GM23248 (cell line): ENCODE measurements around the gene HTR4. TPM values are rescaled to one million over a fixed set of nuclear protein-coding genes. Genes with fewer than 3 reads are reported as not detected.

ENCODE experiments used
- DNase-seq: peaks from one replicate; pipeline ENCODE4 v3.0.0-alpha.2; 2015
- H2AFZ ChIP-seq: fragments of 200-600 bp; sonication (generic); 2 replicates; pipeline ENCODE4 v1.6.1; 2016; ENCODE audit warnings: antibody characterized with exemption
- H3F3A ChIP-seq: fragments of 200-600 bp; sonication (generic); 2 replicates; pipeline ENCODE4 v1.6.1; 2016; ENCODE audit warnings: mild to moderate bottlenecking, antibody characterized with exemption, mixed run types; ENCODE audit not compliant: insufficient read depth
- H3K27ac ChIP-seq: fragments of 200-600 bp; sonication (generic); 2 replicates; pipeline ENCODE4 v1.5.1; 2016; ENCODE audit warnings: mild to moderate bottlenecking
- H3K27me3 ChIP-seq: fragments of 200-600 bp; sonication (generic); replicated peaks from 2 replicates; pipeline ENCODE4 v1.6.1; 2016; ENCODE audit warnings: mild to moderate bottlenecking; ENCODE audit not compliant: insufficient read depth
- H3K36me3 ChIP-seq: fragments of 200-600 bp; sonication (generic); 2 replicates; pipeline ENCODE4 v1.6.1; 2016; ENCODE audit warnings: low read depth, mild to moderate bottlenecking
- H3K4me1 ChIP-seq: fragments of 200-600 bp; sonication (generic); 2 replicates; pipeline ENCODE4 v1.6.1; 2016; ENCODE audit warnings: mild to moderate bottlenecking; ENCODE audit not compliant: insufficient read depth
- H3K4me2 ChIP-seq: fragments of 200-600 bp; sonication (generic); one replicate; pipeline ENCODE4 v1.6.1; 2016; ENCODE audit warnings: mild to moderate bottlenecking; ENCODE audit not compliant: unreplicated experiment
- H3K4me3 ChIP-seq: fragments of 200-600 bp; sonication (generic); 2 replicates; pipeline ENCODE4 v1.5.1; 2016; ENCODE audit warnings: mild to moderate bottlenecking
- H3K79me2 ChIP-seq: fragments of 200-600 bp; sonication (generic); 2 replicates; pipeline ENCODE4 v1.6.1; 2016; ENCODE audit warnings: mild to moderate bottlenecking; ENCODE audit not compliant: insufficient read depth
- H3K9ac ChIP-seq: fragments of 200-600 bp; sonication (generic); 2 replicates; pipeline ENCODE4 v1.6.1; 2016; ENCODE audit warnings: mild to moderate bottlenecking
- H3K9me2 ChIP-seq: fragments of 200-600 bp; sonication (generic); 2 replicates; pipeline ENCODE4 v1.6.1; 2016; ENCODE audit warnings: mixed run types, mild to moderate bottlenecking, moderate library complexity; ENCODE audit not compliant: insufficient read depth
- H3K9me3 ChIP-seq: fragments of 200-600 bp; sonication (generic); one replicate; pipeline ENCODE4 v1.6.1; 2017; ENCODE audit warnings: low read depth
- H4K20me1 ChIP-seq: fragments of 200-600 bp; sonication (generic); 2 replicates; pipeline ENCODE4 v1.6.0; 2016; ENCODE audit not compliant: insufficient read depth
- EZH2 ChIP-seq: fragments of 200-600 bp; sonication (generic); IDR thresholded peaks from 2 replicates; pipeline ENCODE4 v1.6.1; 2018; ENCODE audit warnings: antibody characterized with exemption, mild to moderate bottlenecking; ENCODE audit not compliant: insufficient read depth, poor library complexity, severe bottlenecking
- EZH2phosphoT487 ChIP-seq: fragments of 200-600 bp; sonication (generic); IDR thresholded peaks from 2 replicates; pipeline ENCODE4 v1.6.1; 2018; ENCODE audit warnings: antibody characterized with exemption, moderate library complexity, mild to moderate bottlenecking, low read depth; ENCODE audit not compliant: insufficient read depth
- WGBS, 2 experiments: methylation state at CpG; one replicate each; pipeline ENCODE4 v1.1.6; 2015 to 2017; ENCODE audit warnings: low lambda C conversion rate in 2 of 2, low coverage in 1 of 2; ENCODE audit errors: missing lambda C conversion rate in 2 of 2; 5-methylcytosine and 5-hydroxymethylcytosine counted together
- in situ Hi-C: fragments of 300-500 bp; cut with MboI; formaldehyde crosslinking; loops from 2 replicates; pipeline ENCODE4 v1.15.0; 2020
- polyA plus RNA-seq: library from polyadenylated mRNA; unstranded; fragments of >200 nt; fragmentation: Nextera tagmentation; extraction: Ambion mirVana; gene quantifications from 2 replicates; pipeline ENCODE4 v1.2.1, GENCODE V29; 2016
- total RNA-seq: library from RNA; depleted of rRNA; stranded (reverse); fragments of >200 nt; shearing (Covaris generic); gene quantifications from 2 replicates; pipeline ENCODE4 v1.2.3, GENCODE V29; 2014

HTR4 gene
- total and polyA plus RNA-seq, 2 experiments from 2014 or later: not detected

- no peak overlapping the region for H3K9ac ChIP-seq
- in situ Hi-C loops: no loop called here
- H3K27me3 ChIP-seq: peaks cover 10% of the 10 kb centered on the region
- no peak overlapping the region for H3K27ac ChIP-seq
- no peak overlapping the region for H3K4me2 ChIP-seq
- no peak overlapping the region for H3K4me3 ChIP-seq
- TF ChIP-seq EZH2 (no peak), EZH2phosphoT487 (no peak)
- H3K9me2 ChIP-seq: no peaks in the 10 kb centered on the region
- H3K36me3 ChIP-seq: no peaks in the 10 kb centered on the region
- 74 to 75% methylated on average over 11 of the region's 11 CpGs for WGBS, 2 experiments
- H2AFZ ChIP-seq: no peak overlapping the region
- H3K79me2 ChIP-seq: no peaks in the 10 kb centered on the region
- no peak for DNase-seq
- no peaks in the 10 kb centered on the region for H3K9me3 ChIP-seq
- H4K20me1 ChIP-seq: no peaks in the 10 kb centered on the region
- no peaks in the 10 kb centered on the region for H3F3A ChIP-seq
- no peaks in the 10 kb centered on the region for H3K4me1 ChIP-seq
These were observed 964 bp downstream of the HTR4 start for GRCh38 chr5:148653291-148653835.

GRCh38 chr5:148651528-148651927 is 2.8 kb downstream of the HTR4 start:
- no peak overlapping the region for H3K27ac ChIP-seq
- H4K20me1 ChIP-seq: no peaks in the 10 kb centered on the region
- in situ Hi-C loops: no loop called here
- 0 to 7% methylated on average over 1 of the region's 1 CpG for WGBS, 2 experiments
- no peaks in the 10 kb centered on the region for H3K4me1 ChIP-seq
- H3K9ac ChIP-seq: no peak overlapping the region
- H2AFZ ChIP-seq: no peak overlapping the region
- TF ChIP-seq EZH2phosphoT487 (no peak), EZH2 (no peak)
- H3K4me3 ChIP-seq: no peak overlapping the region
- no peaks in the 10 kb centered on the region for H3F3A ChIP-seq
- H3K36me3 ChIP-seq: no peaks in the 10 kb centered on the region
- H3K9me3 ChIP-seq: no peaks in the 10 kb centered on the region
- no peaks in the 10 kb centered on the region for H3K79me2 ChIP-seq
- peaks cover 10% of the 10 kb centered on the region for H3K27me3 ChIP-seq
- no peak for DNase-seq
- H3K4me2 ChIP-seq: no peak overlapping the region
- no peaks in the 10 kb centered on the region for H3K9me2 ChIP-seq

DNA sequence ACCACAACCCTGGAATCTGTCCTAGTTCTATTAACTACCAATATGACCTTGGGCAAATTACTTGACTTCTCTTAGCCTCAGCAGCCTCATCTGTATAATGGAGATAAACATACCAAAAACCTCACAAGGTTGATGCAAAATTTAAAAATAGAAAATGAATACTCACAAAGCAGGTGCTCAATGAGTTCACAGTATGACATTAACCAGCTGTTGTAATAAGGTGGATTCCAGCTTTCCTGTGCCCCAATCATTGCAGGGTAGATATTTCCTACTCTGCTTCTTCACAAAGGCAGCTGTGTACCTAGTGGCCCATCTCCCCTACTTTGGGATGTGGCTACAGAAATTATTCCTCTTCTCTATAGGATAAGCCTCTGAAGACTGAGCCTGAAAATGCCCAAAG is 8.8 kb downstream of the HTR4 start:
- Histone ChIP-seq H3K36me3 (no peaks in the 10 kb centered on the region), H3K9ac (no peak overlapping the region), H3K4me1 (no peaks in the 10 kb centered on the region), H3K27ac (no peak overlapping the region), H3K9me2 (no peaks in the 10 kb centered on the region), H3K79me2 (no peaks in the 10 kb centered on the region), H3K4me2 (no peak overlapping the region), H3K9me3 (no peaks in the 10 kb centered on the region), H3K4me3 (no peak overlapping the region), H3F3A (no peaks in the 10 kb centered on the region), H3K27me3 (no peaks in the 10 kb centered on the region; the same call in 1 of the 2 replicates), H4K20me1 (no peaks in the 10 kb centered on the region), H2AFZ (no peak overlapping the region)
- in situ Hi-C loops: no loop called here
- no peak for DNase-seq
- TF ChIP-seq EZH2phosphoT487 (no peak), EZH2 (no peak)

DNA sequence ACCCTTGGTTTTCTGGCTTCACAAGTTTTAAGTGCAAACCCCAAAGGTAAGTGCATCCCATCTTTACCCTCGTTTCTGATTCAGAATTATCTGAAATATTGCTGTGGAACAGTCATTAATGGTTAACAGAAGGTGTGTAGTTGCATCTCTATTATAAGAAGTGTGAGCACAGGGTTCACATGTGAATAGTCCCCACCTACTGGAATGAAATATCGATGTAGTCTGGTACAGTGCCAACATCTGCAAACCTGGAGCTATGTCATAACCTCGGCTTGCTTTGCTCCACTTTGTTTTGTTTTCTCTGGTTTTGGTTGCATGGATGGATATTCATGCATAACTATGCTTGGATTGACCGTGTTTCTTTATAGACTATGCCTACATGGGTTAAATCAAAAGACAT is 12.6 kb downstream of the HTR4 start:
- no peak for TF ChIP-seq EZH2phosphoT487
- TF ChIP-seq EZH2: no peak
- Histone ChIP-seq H3K9ac (no peak overlapping the region), H3F3A (no peaks in the 10 kb centered on the region), H3K79me2 (no peaks in the 10 kb centered on the region), H3K4me3 (no peak overlapping the region), H2AFZ (no peak overlapping the region), H3K9me3 (no peaks in the 10 kb centered on the region), H3K4me1 (no peaks in the 10 kb centered on the region), H3K9me2 (no peaks in the 10 kb centered on the region), H3K27ac (no peak overlapping the region), H3K27me3 (no peaks in the 10 kb centered on the region; the same call in 1 of the 2 replicates), H3K4me2 (no peak overlapping the region), H4K20me1 (no peaks in the 10 kb centered on the region), H3K36me3 (no peaks in the 10 kb centered on the region)
- 6 to 8% methylated on average over 4 of the region's 4 CpGs for whole genome bisulfite sequencing, 2 experiments
- no peak for DNase-seq
- in situ Hi-C loops: no loop called here

- Histone ChIP-seq H3K4me3 (no peak overlapping the region), H3K27ac (no peak overlapping the region), H2AFZ (no peak overlapping the region), H3K36me3 (no peaks in the 10 kb centered on the region), H4K20me1 (no peaks in the 10 kb centered on the region), H3K79me2 (no peaks in the 10 kb centered on the region), H3K9me2 (no peaks in the 10 kb centered on the region), H3F3A (no peaks in the 10 kb centered on the region), H3K27me3 (peaks cover 5% of the 10 kb centered on the region), H3K9me3 (no peaks in the 10 kb centered on the region), H3K4me1 (no peaks in the 10 kb centered on the region), H3K4me2 (no peak overlapping the region), H3K9ac (no peak overlapping the region)
- in situ Hi-C loops: no loop called here
- TF ChIP-seq EZH2 (no peak), EZH2phosphoT487 (no peak)
- DNase-seq: no peak
These were observed 13.9 kb downstream of the HTR4 start for GRCh38 chr5:148640471-148640870.
